Occipital lobe (tissue), 2 donors: ENCODE measurements around the gene AIPL1. TPM values are rescaled to one million over a fixed set of nuclear protein-coding genes. Genes with fewer than 3 reads are reported as not detected.
"Not testable (repeated sequence)": the region's sequence is repeated elsewhere in the genome, so short reads cannot be mapped to it uniquely, and the experiment has no call there.

Experiments used
- DNase-seq: peaks from one replicate; lab custom pipeline; 2025; lab: John Stamatoyannopoulos, UW
- total RNA-seq: library from RNA; depleted of rRNA; stranded (reverse); fragments of >200 nt; gene quantifications from one replicate; pipeline ENCODE4 v1.2.3, GENCODE V29; 2014

AIPL1 gene
- not detected for total RNA-seq

DNA sequence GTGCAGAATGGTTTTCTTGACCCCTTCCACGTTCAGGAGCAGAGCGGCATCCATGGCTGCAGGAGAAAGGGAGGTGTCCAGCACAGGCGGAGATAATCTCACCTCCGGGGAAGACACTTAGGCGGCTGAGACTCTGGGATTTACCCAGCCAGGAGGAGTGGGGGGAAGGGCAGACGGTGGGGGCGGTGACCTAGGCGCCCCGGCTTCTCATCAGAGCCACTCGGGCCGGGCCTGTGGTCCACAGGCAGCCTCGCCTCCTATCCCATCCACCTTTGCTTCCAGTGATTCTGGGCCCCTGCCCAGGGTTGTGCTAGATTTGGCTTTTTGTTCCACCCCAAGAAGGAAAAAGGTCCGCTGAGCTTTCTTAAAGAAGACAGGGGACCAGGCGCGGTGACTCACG lies at the start of gene AIPL1:
Gene AIPL1 (minus strand): TSS at position 71 of the 400 bp plus-strand sequence. CDS start 17 bp downstream, at position 54.
- DNase-seq = no peak

GRCh38 chr17:6483507-6483906 lies 48.6 kb upstream of the AIPL1 start:
- no peak for DNase-seq

- DNase-seq = not testable (repeated sequence)
These were observed 47.9 kb upstream of the AIPL1 start for GRCh38 chr17:6482796-6483195.

DNA sequence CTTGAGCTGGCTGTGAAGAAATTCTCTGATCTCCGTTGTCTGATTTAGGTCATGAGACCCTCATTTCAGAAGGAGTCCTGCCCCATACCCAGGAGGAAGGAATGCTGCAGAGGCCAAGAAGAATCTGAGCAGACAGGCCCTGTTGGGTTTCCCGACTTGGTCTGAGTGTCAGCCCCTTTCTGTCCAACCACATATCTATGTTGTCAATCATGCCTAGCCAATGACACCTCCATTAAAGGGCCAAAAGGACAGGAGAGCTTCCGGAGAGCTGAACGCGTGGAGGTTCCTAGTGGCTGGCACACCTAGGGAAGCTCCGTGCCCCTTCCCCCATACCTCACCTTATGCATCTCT lies 47.2 kb upstream of the AIPL1 start:
- no peak for DNase-seq

DNA sequence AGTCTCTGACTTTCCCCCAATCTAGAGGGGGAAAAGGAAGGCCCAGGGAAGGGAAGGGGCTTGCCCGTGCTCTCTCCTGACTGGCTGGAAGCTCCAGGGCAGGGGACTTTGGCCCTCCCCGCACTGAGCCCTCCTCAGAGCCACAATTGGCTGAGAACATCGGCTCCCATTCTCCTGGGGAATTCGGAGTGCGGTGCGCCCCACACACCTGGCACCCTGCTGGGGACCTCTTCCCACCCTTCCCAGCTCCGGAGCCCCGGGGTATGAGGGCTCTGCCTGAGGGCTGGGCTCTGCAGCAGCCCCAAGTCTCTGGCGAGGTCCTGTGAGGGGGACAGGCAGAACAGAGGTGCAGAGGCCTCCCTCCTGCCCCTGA lies 45.4 kb upstream of the AIPL1 start:
- no peak for DNase-seq

DNA sequence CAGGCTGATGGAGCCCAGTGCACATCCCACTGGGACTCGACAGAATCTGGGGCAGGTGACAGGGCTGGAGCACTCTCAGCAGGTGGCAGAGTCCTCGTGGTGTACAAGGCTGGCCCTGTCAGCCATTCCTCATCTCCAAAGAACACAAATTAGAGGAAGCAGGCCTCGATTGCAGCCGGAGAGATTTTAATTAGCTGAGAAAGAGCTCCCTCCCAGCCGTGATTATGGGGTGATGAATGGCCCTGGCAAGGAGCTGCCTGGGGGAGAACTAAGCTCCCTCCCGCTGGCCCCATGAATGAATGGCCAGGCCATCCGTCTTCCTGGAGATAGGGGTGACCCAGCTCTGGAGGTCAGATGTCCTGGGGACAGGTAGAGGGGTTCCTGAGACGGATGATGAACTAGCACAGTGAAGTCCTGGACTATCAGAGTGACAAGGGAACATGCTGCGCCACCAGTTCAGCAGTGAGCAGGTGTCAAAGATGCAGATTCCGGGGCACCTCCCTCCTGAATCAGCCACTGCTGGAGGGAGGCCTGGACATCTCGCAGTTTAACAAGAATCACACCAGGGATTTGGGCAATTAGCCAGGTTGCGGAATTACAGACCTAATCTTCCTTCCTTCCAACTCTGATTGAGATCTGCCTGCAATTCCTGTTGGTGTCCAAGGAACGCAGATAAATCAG lies 44.8 kb upstream of the AIPL1 start:
- no peak for DNase-seq

DNA sequence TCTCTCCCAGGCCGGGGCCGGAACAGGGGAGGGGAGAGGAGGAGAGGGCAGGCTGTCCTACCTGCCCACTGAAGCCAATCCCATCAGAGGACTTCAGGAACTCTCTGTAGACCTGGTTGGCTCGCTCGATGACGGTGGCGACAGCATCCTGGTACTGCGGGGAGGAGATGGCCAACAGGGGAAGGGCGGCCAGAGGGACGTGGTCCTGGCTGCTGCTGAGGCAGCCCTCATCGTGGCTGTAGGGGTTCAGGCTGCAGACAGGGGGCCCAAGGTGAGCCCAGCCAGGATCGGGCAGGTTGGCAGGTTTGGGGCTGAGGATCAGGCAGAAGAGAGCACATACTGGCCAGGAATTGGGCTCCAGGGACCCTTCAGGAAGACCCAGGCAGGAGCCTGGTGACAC lies 43.6 kb upstream of the AIPL1 start:
- DNase-seq = no peak

DNA sequence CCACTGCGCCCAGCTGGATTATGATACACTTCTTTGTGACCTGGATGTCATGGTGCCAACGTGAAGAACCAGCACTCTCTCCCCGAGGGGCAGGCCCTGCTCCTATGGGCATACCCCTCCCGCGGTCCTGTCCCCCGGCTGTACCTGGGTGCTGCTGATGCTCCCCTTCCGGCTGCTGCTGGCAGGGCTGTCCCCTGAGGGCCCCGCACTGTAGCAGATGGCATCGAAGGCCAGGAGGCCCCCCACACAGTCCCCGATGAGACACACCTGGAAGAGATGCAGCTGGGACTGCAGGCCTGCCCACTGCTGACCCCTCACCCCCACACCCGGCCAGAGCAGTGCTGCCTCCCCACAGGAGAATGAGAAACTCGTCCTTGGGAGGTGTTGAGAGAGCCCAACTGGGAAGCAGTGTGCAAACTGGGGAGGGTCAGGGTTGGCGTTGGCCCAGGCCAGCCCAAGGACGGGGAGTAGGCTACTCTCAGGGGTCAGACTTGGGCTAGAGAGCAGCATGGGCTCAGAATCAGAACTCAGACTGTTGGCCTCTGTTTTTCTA lies 43.0 kb upstream of the AIPL1 start:
- DNase-seq = no peak

DNA sequence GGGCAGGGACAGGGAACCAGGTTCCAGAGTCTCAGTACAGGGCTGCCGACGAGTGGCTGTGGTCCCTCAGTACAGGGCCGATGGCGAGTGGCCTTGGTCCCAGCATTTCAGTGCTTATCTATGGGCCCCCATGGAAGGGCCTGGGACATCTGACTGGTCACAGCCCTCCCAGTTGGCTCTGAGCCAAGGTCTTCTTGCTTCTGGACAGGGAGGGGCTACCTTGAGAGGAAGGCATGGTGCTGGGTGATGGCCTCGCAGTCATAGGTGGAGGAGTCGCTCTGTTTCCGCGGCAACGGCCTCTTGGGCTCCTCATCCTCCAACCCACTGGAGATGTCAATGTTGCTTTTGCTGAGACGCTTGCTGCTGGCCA lies 41.9 kb upstream of the AIPL1 start:
- no peak for DNase-seq

DNA sequence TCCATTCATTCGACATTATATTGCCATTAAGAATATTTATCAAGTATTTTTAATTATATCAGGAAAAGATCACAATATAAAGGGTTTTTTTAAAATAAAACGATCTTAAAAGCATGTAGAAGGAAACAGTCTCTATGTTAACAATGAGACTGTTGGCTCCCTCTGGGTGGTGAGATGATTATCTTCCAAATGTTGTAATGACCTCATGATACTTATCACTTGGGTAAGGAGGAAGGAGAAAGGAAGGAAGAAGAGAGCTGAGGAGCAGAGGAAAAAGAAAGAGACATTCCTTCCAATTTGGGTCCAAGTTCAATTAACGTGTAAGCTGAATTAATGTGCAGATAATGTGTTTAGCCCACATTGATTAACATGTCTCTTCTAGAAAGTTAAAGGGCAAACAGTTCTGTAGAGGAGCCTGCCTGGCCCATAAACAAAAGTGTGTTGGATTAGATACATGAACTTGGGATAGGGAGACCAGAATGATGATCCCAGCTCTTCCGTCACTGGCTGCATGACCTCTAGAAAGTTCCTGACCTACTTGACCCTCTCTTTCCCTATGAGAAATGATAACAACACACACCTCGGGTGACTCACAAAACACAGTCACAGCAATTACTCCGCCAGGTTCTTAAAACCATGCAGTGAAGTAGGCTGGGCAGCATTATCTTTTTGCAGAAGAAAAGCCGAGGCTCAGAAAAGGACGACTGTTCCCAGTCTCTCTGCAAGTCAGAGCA lies 41.3 kb upstream of the AIPL1 start:
- no peak for DNase-seq

DNA sequence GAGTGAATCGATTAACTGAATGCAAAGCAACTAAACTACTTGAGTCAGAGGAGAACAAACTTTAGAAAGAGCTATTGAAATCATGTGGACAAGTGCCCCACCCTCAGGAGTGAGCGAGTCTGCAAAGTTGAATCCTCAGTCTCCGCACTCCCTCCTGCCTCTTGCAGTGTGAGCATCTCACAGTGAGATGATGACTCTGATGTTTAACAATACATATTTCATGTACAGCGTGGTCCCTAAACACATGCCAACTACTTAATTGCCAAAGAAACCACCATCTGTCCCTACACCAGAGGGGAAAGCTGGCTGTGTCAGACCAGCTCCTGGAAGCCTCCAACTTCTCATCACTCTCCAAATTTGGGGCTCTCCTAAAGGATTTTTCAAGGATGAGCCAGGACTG lies 40.5 kb upstream of the AIPL1 start:
- no peak for DNase-seq

DNA sequence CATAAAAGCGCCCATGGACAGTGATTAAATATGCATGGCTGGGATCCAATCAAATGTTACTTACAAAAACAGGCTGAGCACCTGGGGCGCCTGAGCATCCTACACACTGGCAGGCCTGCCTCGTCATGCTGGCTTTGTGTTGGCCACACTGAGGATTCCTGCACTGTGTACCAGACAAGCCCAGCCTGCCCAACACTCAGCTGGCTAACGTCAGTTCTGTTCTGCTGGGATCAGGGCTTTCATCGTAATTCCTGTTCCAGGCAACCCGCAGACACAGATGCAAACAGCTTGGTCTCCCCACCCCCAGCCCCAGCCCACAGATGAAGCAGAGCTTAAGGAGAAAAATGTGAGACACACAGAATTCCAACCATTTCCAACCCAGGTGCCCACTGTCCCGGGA lies 40.0 kb upstream of the AIPL1 start:
- peak; percentile 25 for DNase-seq

GRCh38 chr17:6474376-6474775 lies 39.5 kb upstream of the AIPL1 start:
- DNase-seq = no peak

DNA sequence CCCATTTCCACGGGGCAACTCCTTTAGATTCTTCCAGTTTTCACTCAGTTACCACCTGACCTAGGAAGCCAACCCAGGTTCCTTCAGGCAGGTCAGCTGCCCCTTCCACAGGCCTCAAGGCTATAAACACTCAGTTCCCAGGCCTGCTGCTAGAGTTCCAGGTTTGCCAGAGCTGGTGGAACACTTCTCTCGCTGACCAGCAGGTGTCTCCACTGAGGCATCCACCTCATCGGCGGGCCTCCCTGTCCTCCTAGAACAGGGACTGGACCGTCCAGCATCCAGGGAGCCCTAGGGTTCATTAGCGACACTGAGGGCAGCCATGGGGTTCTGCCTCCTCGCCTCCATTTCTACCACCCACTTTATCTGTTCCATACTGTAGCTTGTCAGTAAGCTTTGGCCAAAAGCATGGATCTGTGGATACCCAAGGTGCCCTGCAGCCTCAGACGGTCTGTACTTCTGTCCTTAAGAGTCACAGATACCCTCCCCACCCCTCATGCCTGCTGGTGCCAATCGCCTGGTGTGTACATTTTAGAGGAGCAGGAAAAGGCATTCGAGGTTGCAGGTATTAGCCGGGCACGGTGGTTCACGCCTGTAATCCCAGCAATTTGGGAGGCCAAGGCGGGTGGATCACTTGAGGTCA lies 38.3 kb upstream of the AIPL1 start:
- peak; percentile 64 for DNase-seq

GRCh38 chr17:6472517-6472916 lies 37.6 kb upstream of the AIPL1 start:
- no peak for DNase-seq

DNA sequence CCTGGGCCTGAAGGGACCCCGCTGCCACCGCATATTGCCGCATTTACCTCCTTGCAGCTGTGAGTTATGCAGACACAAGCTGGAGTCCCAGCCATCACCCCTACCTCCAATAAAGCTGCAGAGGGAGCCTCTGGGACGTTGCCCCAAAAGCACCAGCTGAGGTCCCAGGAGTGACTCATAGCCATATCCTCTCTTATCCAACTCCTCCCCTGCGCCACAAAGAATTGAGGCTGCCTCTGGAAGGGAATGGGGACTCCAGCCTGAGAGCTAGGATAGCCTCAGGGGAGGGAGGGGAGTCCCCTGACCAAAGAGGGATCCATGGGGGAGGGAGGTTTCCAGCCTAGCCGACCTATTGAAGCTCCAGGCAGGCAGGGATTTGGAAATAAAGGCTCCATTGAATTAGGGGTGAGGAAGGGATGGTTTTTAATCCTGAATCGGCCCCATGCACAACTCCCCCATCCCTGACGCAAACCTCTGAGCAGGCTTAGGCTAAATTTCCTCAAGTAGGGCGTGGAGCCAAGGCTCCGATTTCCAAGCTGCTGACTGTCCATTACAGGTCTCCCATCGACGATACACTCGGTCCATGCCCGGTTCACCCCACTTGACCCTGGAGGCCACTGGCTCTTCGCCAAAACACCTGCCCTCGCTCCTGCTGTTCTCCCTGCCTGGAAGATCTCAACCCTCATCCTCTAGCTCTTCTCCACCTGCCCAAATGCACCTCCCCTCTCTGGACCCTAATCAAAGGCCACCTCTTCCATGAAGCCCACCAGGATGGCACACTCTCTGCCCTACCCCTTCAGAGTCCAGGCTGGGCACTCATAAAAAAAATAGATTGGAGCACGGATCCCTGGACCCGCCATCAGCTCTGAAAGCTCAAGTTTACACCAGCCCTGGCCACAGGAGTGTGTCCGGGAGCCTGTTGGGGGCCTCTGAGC lies 36.9 kb upstream of the AIPL1 start:
- peak; percentile 39 for DNase-seq

DNA sequence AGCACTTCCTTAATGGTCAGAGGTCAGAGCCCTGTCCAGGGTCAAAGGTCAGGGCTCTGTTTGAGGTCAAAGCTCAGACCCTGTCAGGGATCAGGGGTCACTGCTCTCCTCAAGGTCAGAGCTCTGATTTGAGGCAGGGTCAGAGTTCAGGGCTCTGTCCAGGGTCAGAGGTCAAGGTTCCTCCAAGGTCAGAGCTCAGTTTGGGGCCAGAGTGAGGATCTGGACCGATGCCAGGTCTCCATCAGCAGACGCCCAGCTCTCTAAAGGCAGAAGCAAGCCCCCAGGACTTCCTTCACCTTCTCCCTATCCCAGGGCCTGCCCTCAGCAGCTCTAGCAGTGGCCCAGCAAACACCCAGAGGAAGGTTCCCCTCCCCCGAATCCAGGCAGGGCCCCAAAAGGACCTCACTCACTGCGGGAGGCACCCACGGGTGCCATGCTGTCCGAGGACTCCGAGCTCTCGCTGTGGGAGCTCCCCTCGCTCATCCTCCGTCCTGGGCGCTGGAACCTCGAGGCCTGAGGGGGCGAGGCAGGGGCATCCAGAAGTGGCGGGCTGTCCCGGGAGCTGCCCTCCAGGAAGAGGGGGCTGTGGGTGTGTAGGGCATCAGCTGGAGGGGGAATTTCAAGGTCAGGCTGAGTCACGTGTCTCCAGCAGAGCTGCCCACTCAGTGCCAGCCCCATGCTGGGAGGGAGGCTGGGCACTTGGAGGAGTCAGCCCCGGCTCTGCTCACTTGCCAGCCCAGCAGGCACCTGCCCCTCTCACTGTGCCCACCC lies 36.0 kb upstream of the AIPL1 start:
- DNase-seq = no peak

- DNase-seq = no peak
These were observed 35.3 kb upstream of the AIPL1 start for GRCh38 chr17:6470146-6470718.

GRCh38 chr17:6468051-6468790 lies 33.3 kb upstream of the AIPL1 start:
- DNase-seq = no peak

DNA sequence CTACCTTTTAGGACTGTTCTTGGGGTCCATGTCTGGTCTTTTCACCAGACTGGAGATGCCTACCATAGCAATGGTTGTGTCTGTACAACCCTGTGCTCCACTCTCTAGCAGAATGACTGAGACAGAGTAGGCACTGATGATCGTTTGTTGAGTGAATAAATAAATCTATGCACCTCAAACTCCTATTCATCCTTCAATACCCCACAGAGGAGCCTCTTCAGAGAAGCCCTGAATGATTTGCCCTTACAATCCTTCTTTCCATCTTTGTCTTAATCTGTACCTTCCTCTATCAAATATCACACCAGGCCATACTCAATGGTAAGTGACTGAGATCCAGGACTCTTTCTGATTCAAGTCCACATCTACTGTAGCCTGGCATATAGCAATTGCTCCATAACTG lies 32.6 kb upstream of the AIPL1 start:
- DNase-seq = no peak
